Upper lobe of left lung (tissue), 4 donors: ENCODE results near the gene RNF130.

Source experiments
- POLR2AphosphoS5 ChIP-seq, 2 donors: sonication (generic); formaldehyde crosslinking; IDR thresholded peaks; one replicate each; pipeline ENCODE4 v1.5.1; 2017; ENCODE audit warnings: antibody characterized with exemption in 2 of 2
- TF ChIP-seq, protein P1 (sequence below), 6 experiments: fragments of 450-650 bp in 4 of 6; fragments of 200-600 bp in 2 of 6; sonication (generic) in 2 of 6; IDR thresholded peaks; one replicate each; pipeline ENCODE4 v1.5.1; 2016 to 2019; ENCODE audit warnings: antibody characterized with exemption in 6 of 6

- TF ChIP-seq, protein P1, sequence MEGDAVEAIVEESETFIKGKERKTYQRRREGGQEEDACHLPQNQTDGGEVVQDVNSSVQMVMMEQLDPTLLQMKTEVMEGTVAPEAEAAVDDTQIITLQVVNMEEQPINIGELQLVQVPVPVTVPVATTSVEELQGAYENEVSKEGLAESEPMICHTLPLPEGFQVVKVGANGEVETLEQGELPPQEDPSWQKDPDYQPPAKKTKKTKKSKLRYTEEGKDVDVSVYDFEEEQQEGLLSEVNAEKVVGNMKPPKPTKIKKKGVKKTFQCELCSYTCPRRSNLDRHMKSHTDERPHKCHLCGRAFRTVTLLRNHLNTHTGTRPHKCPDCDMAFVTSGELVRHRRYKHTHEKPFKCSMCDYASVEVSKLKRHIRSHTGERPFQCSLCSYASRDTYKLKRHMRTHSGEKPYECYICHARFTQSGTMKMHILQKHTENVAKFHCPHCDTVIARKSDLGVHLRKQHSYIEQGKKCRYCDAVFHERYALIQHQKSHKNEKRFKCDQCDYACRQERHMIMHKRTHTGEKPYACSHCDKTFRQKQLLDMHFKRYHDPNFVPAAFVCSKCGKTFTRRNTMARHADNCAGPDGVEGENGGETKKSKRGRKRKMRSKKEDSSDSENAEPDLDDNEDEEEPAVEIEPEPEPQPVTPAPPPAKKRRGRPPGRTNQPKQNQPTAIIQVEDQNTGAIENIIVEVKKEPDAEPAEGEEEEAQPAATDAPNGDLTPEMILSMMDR (IDR thresholded peaks at IDR 0.05), result no peak
- TF ChIP-seq POLR2AphosphoS5 (IDR thresholded peaks at IDR 0.05), result no peak
Measured at GRCh38 chr5:180097163-180097894, 25.8 kb upstream of the RNF130 start.
